IMR-90 (cell line): ENCODE measurements around the gene SDR9C7. TPM values are rescaled to one million over a fixed set of nuclear protein-coding genes. Genes with fewer than 3 reads are reported as not detected.

Experiments
- ATAC-seq: fragments of 200-7000 bp; cut with Tn5 transposase; 2 replicates; pipeline ENCODE4 v1.9.1; 2020; ENCODE audit warnings: low read depth, mild to moderate bottlenecking, moderate library complexity
- BruUV-seq: library from RNA; stranded (reverse); fragments of 400-500 nt; replicated peaks from 2 replicates; lab custom pipeline; 2021; lab: Mats Ljungman, UMichigan
- CTCF ChIA-PET: fragments of 300-600 bp; formaldehyde crosslinking; extraction: SDS; loops from one replicate; lab custom pipeline; 2021; ENCODE audit warnings: antibody characterized with exemption; lab: Yijun Ruan, JAX
- POLR2A ChIA-PET: fragments of 300-600 bp; sonication (Branson Sonifier 250); formaldehyde crosslinking; loops from one replicate; lab custom pipeline; 2022; ENCODE audit warnings: antibody characterized with exemption; ENCODE audit not compliant: unreplicated experiment; lab: Charles Lee
- DNase-seq: peaks from one replicate; pipeline ENCODE4 v3.0.0; 2013
- H2AFZ ChIP-seq: replicated peaks from 2 replicates; pipeline ENCODE3; 2013; ENCODE audit warnings: low read length, mild to moderate bottlenecking; ENCODE audit not compliant: poor library complexity
- H2AK5ac ChIP-seq: 2 replicates; pipeline ENCODE4 v1.6.1; 2013; ENCODE audit warnings: low read depth, low read length, inconsistent platforms
- H2AK9ac ChIP-seq: replicated peaks from 2 replicates; pipeline ENCODE3; 2013; ENCODE audit warnings: mild to moderate bottlenecking, low read depth, low read length, moderate library complexity; ENCODE audit not compliant: poor library complexity
- H2BK120ac ChIP-seq: 2 replicates; pipeline ENCODE4 v1.6.1; 2013; ENCODE audit warnings: low read depth, low read length, inconsistent platforms
- H2BK15ac ChIP-seq: 3 replicates; pipeline ENCODE4 v1.6.1; 2013; ENCODE audit warnings: low read depth, low read length, inconsistent platforms
- H2BK20ac ChIP-seq: 2 replicates; pipeline ENCODE4 v1.6.1; 2013; ENCODE audit warnings: low read depth, mild to moderate bottlenecking, inconsistent platforms, low read length, moderate library complexity
- H2BK5ac ChIP-seq: 2 replicates; pipeline ENCODE4 v1.6.1; 2013; ENCODE audit warnings: mild to moderate bottlenecking, low read depth, low read length, inconsistent platforms; ENCODE audit not compliant: poor library complexity, severe bottlenecking
- H3K14ac ChIP-seq: replicated peaks from 2 replicates; pipeline ENCODE4 v1.6.1; 2013; ENCODE audit warnings: low read depth, low read length, inconsistent platforms
- H3K18ac ChIP-seq: 2 replicates; pipeline ENCODE4 v1.6.1; 2013; ENCODE audit warnings: low read depth, low read length, control low read depth
- H3K23ac ChIP-seq: 2 replicates; pipeline ENCODE4 v1.6.1; 2013; ENCODE audit warnings: low read depth, low read length, inconsistent platforms
- H3K27ac ChIP-seq: 2 replicates; pipeline ENCODE4 v1.5.1; 2013; ENCODE audit warnings: mild to moderate bottlenecking, control low read depth, low read length; ENCODE audit not compliant: insufficient read depth
- H3K27me3 ChIP-seq: 2 replicates; pipeline ENCODE4 v1.6.1; 2013; ENCODE audit warnings: low read length; ENCODE audit not compliant: control insufficient read depth, insufficient read depth
- H3K36me3 ChIP-seq: 2 replicates; pipeline ENCODE4 v1.6.1; 2013; ENCODE audit warnings: low read length, mixed read lengths; ENCODE audit not compliant: control insufficient read depth, insufficient read depth
- H3K4ac ChIP-seq: 2 replicates; pipeline ENCODE4 v1.6.1; 2013; ENCODE audit warnings: low read depth, low read length, inconsistent platforms
- H3K4me1 ChIP-seq: 2 replicates; pipeline ENCODE4 v1.6.1; 2013; ENCODE audit warnings: low read length, mixed read lengths; ENCODE audit not compliant: control insufficient read depth, insufficient read depth
- H3K4me2 ChIP-seq: 2 replicates; pipeline ENCODE4 v1.6.1; 2013; ENCODE audit warnings: low read depth, mild to moderate bottlenecking, control low read depth, low read length, moderate library complexity
- H3K4me3 ChIP-seq: 2 replicates; pipeline ENCODE4 v1.5.1; 2013; ENCODE audit warnings: low read depth, mild to moderate bottlenecking, control low read depth, low read length, moderate library complexity; ENCODE audit not compliant: insufficient read depth
- H3K56ac ChIP-seq: 2 replicates; pipeline ENCODE4 v1.6.1; 2013; ENCODE audit warnings: low read length, inconsistent platforms; ENCODE audit not compliant: insufficient read depth; ENCODE audit errors: extremely low read depth
- H3K79me1 ChIP-seq, 2 experiments: 2 replicates each; pipeline ENCODE4 v1.6.1; 2013; ENCODE audit warnings: low read length in 2 of 2, inconsistent platforms in 1 of 2, low read depth in 1 of 2
- H3K9ac ChIP-seq: 2 replicates; pipeline ENCODE4 v1.6.1; 2013; ENCODE audit warnings: low read depth, low read length, control low read depth
- H3K9me1 ChIP-seq: 2 replicates; pipeline ENCODE4 v1.6.1; 2013; ENCODE audit warnings: low read length, inconsistent platforms; ENCODE audit not compliant: insufficient read depth
- H3K9me3 ChIP-seq: 2 replicates; pipeline ENCODE4 v1.6.1; 2013; ENCODE audit warnings: low read length; ENCODE audit not compliant: control insufficient read depth, insufficient read depth
- H4K20me1 ChIP-seq: 2 replicates; pipeline ENCODE4 v1.6.1; 2013; ENCODE audit warnings: low read length, inconsistent platforms; ENCODE audit not compliant: insufficient read depth
- H4K5ac ChIP-seq: 2 replicates; pipeline ENCODE4 v1.6.1; 2013; ENCODE audit warnings: mild to moderate bottlenecking, low read depth, low read length, control low read depth
- H4K8ac ChIP-seq, 2 experiments: 2 replicates each; pipeline ENCODE4 v1.6.1; 2013; ENCODE audit warnings: low read depth in 2 of 2, low read length in 2 of 2, control low read depth in 1 of 2, inconsistent platforms in 1 of 2
- H4K91ac ChIP-seq: 2 replicates; pipeline ENCODE4 v1.6.1; 2013; ENCODE audit warnings: low read depth, low read length, inconsistent platforms; ENCODE audit not compliant: insufficient read depth
- BHLHE40 ChIP-seq: fragments of 150-350 bp; IDR thresholded peaks from 2 replicates; pipeline ENCODE4 v1.6.1; 2016; ENCODE audit warnings: mild to moderate bottlenecking, low read depth, low read length
- CEBPB ChIP-seq: IDR thresholded peaks from 2 replicates; pipeline ENCODE4 v1.6.1; 2012; ENCODE audit warnings: low read depth, low read length, improper control_type of control experiment
- CHD1 ChIP-seq: IDR thresholded peaks from 2 replicates; pipeline ENCODE4 v1.6.1; 2012; ENCODE audit warnings: low read depth, low read length, improper control_type of control experiment
- CTCF ChIP-seq: conservative IDR thresholded peaks from 2 replicates; pipeline ENCODE4 v1.5.1; 2012; ENCODE audit warnings: mild to moderate bottlenecking, low read depth, low read length, improper control_type of control experiment
- ELK1 ChIP-seq: fragments of 150-350 bp; IDR thresholded peaks from 2 replicates; pipeline ENCODE4 v1.6.1; 2016; ENCODE audit warnings: low read depth, mild to moderate bottlenecking, low read length, moderate library complexity, borderline replicate concordance
- FOS ChIP-seq: fragments of 150-350 bp; IDR thresholded peaks from 2 replicates; pipeline ENCODE4 v1.6.1; 2016; ENCODE audit warnings: low read depth, low read length
- MAFK ChIP-seq: IDR thresholded peaks from 2 replicates; pipeline ENCODE4 v1.6.1; 2012; ENCODE audit warnings: low read depth, low read length, improper control_type of control experiment
- MAZ ChIP-seq: IDR thresholded peaks from 2 replicates; pipeline ENCODE4 v1.6.1; 2012; ENCODE audit warnings: low read depth, mild to moderate bottlenecking, low read length, improper control_type of control experiment, moderate library complexity, borderline replicate concordance
- MXI1 ChIP-seq: IDR thresholded peaks from 2 replicates; pipeline ENCODE4 v1.6.1; 2012; ENCODE audit warnings: low read depth, mild to moderate bottlenecking, low read length, moderate library complexity, borderline replicate concordance
- NFE2L2 ChIP-seq: fragments of 150-350 bp; IDR thresholded peaks from 2 replicates; pipeline ENCODE4 v1.6.1; 2016; ENCODE audit warnings: low read depth, mild to moderate bottlenecking, low read length
- POLR2A ChIP-seq: IDR thresholded peaks from 2 replicates; pipeline ENCODE4 v1.6.1; 2012; ENCODE audit warnings: mild to moderate bottlenecking, low read depth, low read length
- RAD21 ChIP-seq: IDR thresholded peaks from 2 replicates; pipeline ENCODE4 v1.6.1; 2012; ENCODE audit warnings: low read length, improper control_type of control experiment
- RCOR1 ChIP-seq: IDR thresholded peaks from 2 replicates; pipeline ENCODE4 v1.6.1; 2012; ENCODE audit warnings: mild to moderate bottlenecking, low read length, improper control_type of control experiment; ENCODE audit not compliant: insufficient replicate concordance
- RFX5 ChIP-seq: IDR thresholded peaks from 2 replicates; pipeline ENCODE4 v1.8.0; 2012; ENCODE audit warnings: low read depth, mild to moderate bottlenecking, low read length, moderate library complexity
- SMC3 ChIP-seq: fragments of 150-350 bp; IDR thresholded peaks from 2 replicates; pipeline ENCODE4 v1.6.1; 2016; ENCODE audit warnings: low read depth, mild to moderate bottlenecking, antibody characterized with exemption, low read length, moderate library complexity
- USF2 ChIP-seq: fragments of 150-350 bp; IDR thresholded peaks from 2 replicates; pipeline ENCODE4 v1.6.1; 2017; ENCODE audit warnings: mild to moderate bottlenecking, antibody characterized with exemption, low read length, low read depth
- WGBS, 2 experiments: methylation state at CpG; one replicate each; pipeline versions ENCODE4 v1.1.5 to v1.1.7; 2013; ENCODE audit warnings: missing lambda C conversion rate in 2 of 2; ENCODE audit not compliant: insufficient read length in 1 of 2; ENCODE audit errors: extremely low coverage in 2 of 2; 5-methylcytosine and 5-hydroxymethylcytosine counted together
- dilution Hi-C: fragments of 300-500 bp; cut with HindIII; formaldehyde crosslinking; loops from one replicate; pipeline ENCODE4 v1.14.3; 2018; ENCODE audit warnings: low sequenced_read_pairs; ENCODE audit not compliant: unreplicated experiment
- in situ Hi-C: fragments of 300-500 bp; cut with MboI; formaldehyde crosslinking; loops from 3 replicates; pipeline ENCODE4 v1.14.3; 2019; ENCODE audit warnings: low sequenced_read_pairs, inconsistent platforms, mixed read lengths
- intact Hi-C: fragments of 100-400 bp; cut with micrococcal nuclease; formaldehyde crosslinking; loops from 2 replicates; pipeline ENCODE4 v1.10.0; 2022
- polyA plus RNA-seq, 3 experiments: library from polyadenylated mRNA; depleted of rRNA; stranded (reverse); fragments of >200 nt; gene quantifications; 2 replicates each; pipeline ENCODE4 v1.2.3, GENCODE V29; 2012; ENCODE audit warnings: low replicate concordance in 1 of 3
- total RNA-seq: library from RNA; depleted of rRNA; stranded (reverse); fragments of >200 nt; gene quantifications from 2 replicates; pipeline ENCODE4 v1.2.3, GENCODE V29; 2012

SDR9C7 gene
- total and polyA plus RNA-seq, 2 of the 4 experiments (the other 2 are of a cell fraction), result not detected

- no peak overlapping the region for H2BK5ac ChIP-seq
- no CpG with 5 or more reads among the region's 1 CpG for WGBS, 2 experiments
- ChIA-PET CTCF (no interaction called here), POLR2A (no interaction called here)
- intact Hi-C loops, result no loop called here
- no peak overlapping the region for H4K5ac ChIP-seq
- dilution Hi-C loops, result no loop called here
- H3K4me1 ChIP-seq, result no peaks in the 10 kb centered on the region
- no peaks in the 10 kb centered on the region for H4K20me1 ChIP-seq
- no peaks in the 10 kb centered on the region for H3K36me3 ChIP-seq
- no peak overlapping the region for H3K23ac ChIP-seq
- no peak overlapping the region for H3K14ac ChIP-seq
- no peak overlapping the region for H2BK20ac ChIP-seq
- H4K8ac ChIP-seq, result no peak overlapping the region
- DNase-seq, result no peak
- no peak overlapping the region for H3K4ac ChIP-seq
- no peak overlapping the region for H3K18ac ChIP-seq
- no peak overlapping the region for H2AFZ ChIP-seq
- ATAC-seq, result peak; percentile 18
- H3K9me3 ChIP-seq, result no peaks in the 10 kb centered on the region
- H3K9me1 ChIP-seq, result no peaks in the 10 kb centered on the region
- H3K4me2 ChIP-seq, result no peak overlapping the region
- no peak overlapping the region for H4K91ac ChIP-seq
- H3K27ac ChIP-seq, result no peak overlapping the region
- no TSS peak for BruUV-seq
- H2AK9ac ChIP-seq, result no peak overlapping the region
- in situ Hi-C loops, result no loop called here
- no peak overlapping the region for H2AK5ac ChIP-seq
- H2BK120ac ChIP-seq, result no peak overlapping the region
- H3K4me3 ChIP-seq, result no peak overlapping the region
- H3K79me1 ChIP-seq, result no peaks in the 10 kb centered on the region
- no peak overlapping the region for H3K56ac ChIP-seq
- TF ChIP-seq FOS, result no peak
- TF ChIP-seq MAZ, result no peak
- TF ChIP-seq BHLHE40, result no peak
- TF ChIP-seq MAFK, result no peak
- TF ChIP-seq NFE2L2, result no peak
- no peak for TF ChIP-seq CHD1
- TF ChIP-seq POLR2A, result no peak
- no peak for TF ChIP-seq ELK1
- TF ChIP-seq RFX5, result no peak
- no peak for TF ChIP-seq RCOR1
- TF ChIP-seq RAD21, result no peak
- no peak for TF ChIP-seq CEBPB
- no peak for TF ChIP-seq CTCF
- TF ChIP-seq USF2, result no peak
- TF ChIP-seq MXI1, result no peak
- TF ChIP-seq SMC3, result no peak
- peaks cover 3% of the 10 kb centered on the region; the same call in 1 of the 2 replicates for H3K27me3 ChIP-seq
- no peak overlapping the region for H3K9ac ChIP-seq
- no peak overlapping the region for H2BK15ac ChIP-seq
Measured at GRCh38 chr12:56877195-56878009, 56.8 kb downstream of the SDR9C7 start.
